Pons (tissue), 1 donor: ENCODE results near the gene ADAMTS9.
"Not testable (repeated sequence)": the region's sequence is repeated elsewhere in the genome, so short reads cannot be mapped to it uniquely, and the experiment has no call there.

Experiments
- DNase-seq: peaks from one replicate; pipeline ENCODE4 v3.0.0-alpha.2; 2016; ENCODE audit warnings: low spot score

ADAMTS9 gene

DNA sequence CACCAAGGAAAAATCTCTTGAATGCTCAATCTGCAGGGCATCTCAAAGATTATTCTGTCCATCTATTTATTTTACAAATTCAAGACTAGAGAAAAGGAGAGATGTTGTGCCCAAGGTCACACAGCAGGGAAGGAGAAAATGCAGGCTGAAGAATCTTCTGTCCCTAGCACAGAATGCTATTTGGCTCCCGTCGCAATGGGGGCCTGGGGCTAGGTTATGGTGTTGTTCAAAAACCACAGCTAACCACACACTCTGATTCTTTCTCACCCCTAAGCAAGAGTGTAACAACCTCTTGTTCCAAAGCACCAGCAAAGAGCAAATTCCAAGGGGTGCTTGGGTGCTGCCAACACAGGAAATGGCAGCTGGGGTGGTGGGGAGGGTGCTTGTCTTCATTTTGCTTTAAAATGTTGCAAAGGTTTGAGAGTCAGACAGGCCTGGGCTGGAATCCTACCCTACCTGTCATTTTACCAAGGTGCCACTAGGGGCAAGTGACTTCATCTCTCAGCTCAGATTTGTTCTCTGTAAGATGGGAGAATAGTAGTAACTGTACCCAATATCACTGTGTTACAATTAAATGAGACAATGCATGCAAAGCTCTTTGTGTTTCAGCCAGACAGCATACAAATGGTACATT is 112.5 kb downstream of the ADAMTS9 start:
- DNase-seq, result no peak

DNA sequence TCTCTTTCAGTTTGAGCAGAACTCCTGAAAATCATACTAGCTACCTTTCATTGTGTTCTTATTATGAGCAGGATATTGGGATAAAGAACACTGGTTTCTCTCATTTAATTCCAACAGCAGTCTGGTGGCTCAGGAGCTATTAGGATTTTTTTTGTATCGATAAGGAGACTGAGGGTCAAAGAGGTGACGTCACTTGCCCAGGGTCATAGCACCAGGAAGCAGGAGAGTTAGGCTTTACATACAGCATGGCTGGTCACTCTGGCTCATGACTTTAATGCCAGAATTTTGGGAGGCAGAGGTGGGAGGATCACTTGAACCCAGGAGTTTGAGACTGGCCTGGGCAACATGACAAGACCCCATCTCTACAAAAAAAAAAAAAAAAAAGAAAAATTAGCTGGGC is 113.6 kb downstream of the ADAMTS9 start:
- DNase-seq, result no peak

DNA sequence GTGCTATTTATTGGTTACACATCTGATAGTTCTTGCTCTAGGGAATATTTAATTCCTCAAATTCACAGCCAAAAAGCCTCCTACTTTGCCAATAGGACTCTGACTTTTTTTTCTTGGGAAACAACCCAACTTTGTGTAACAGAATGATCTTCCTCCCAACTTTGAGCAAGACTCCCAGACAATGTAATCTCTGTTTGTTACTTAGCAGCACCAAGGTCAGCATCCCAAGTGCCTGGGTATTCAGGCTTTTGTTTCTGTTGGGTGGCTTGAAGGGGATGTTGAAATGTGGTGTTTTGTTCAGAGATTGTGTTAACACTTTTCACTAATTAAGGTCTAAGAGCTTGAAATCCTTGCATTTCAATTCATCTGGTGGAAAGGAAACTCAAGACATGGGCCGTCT is 115.8 kb downstream of the ADAMTS9 start:
- peak; percentile 17 for DNase-seq

DNA sequence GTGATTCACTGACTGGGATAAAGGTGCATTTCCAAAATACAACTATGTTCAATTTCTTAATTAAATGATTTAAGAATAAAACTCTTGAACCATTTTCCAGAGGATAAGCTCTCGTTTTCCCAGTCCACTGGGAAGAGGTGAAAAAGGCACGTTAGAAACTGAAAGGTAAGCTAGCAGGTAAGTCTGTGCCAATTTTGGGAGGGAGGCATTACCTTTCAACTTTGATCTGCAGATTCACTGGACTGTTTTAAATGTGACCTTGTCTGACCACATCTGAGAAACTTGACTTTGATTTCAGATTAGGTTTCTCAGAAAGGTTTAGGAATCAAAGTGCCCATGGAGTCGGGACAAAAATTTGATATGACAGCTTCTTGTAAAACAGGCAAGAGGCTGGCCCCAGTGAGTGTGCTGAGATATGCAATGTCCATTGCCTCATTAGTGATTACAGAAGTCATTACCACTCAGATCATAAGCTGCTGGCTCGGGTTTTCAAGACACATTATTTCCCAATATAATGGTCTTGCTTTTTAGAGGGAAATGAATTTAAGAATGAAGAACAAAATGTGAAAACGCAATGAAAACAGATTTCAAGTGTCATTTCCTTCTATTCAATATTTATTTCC is 118.8 kb downstream of the ADAMTS9 start:
- no peak for DNase-seq

DNA sequence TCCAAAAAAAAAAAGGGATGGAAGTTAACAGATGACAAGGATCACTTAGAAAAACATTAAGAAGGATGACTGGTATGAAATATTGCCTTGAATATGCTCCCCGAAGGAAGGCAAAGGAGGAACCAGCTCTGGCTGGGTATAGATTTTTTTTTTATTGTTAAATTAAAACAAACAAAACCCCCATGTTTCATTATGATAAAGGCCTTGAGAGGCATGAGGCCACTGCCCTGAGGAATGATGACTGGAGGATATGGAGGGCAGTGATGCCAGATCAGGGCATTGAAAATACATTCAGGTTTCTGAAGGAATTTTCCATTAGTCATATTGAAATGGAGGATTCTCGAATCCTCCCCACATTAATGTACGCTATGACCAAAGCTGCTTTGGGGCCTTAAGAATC is 120.9 kb downstream of the ADAMTS9 start:
- no peak for DNase-seq

DNA sequence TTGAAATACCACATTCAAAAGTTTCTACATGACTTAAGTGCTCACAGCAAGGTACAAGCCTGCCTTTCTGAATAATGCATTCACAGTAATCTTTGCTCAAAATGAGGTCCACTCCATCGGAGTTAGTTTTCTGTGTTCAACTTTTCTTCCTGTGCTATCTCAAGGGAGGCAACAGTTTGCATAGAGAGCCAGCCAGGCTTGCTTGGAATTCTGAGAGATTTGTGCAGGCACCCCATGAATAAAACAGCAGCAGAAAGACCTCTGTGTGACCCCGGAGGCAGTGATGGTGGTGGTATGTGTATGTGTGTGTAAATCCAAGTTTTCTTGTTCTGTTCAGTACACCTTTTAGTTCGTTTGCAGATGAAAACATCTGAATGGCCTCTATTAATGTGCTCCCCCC is 124.0 kb downstream of the ADAMTS9 start:
- no peak for DNase-seq

DNA sequence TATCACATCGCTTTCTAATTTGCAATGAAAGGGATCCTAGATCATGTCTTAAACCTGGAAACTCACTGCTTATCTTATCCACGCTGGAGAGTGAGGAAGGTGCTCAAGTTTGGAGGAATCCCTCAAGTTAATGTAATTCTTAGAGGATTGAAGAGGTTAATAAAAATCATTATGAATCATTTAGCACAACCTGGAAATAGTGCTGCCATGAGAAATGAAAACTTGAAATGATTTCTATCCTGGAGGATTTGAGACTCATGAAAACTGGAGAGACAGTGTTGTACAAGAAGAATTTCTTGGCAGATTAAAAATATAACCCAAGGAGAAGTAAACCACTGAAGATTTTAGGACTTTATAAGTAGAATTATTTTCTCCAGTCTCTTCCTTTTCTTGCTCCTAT is 125.9 kb downstream of the ADAMTS9 start:
- DNase-seq, result no peak

DNA sequence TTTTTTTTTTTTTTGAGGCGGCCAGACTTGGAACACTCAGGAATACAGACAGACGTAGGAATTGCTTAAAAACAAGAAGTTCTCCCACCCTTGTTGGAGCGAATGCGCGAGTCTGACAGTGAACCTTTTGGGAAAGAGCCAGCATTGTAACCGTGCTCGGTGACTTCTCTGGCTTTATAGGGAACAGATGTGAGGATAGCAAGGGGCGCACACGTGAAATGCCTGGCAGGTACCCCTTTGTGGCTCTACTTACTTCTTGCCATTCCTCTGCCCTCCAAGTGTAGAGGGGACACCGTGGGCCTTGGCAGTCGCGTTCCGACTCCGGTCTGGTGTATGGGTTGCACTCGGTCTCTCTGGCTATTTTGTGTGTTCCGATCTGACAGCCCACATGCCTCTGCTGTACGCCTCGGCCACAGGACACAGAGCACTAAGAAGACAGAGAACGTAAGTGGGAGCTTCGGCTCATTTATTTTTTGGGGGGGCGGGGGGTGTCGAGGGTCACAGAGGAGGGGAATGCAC is 126.4 kb downstream of the ADAMTS9 start:
- DNase-seq, result no peak

DNA sequence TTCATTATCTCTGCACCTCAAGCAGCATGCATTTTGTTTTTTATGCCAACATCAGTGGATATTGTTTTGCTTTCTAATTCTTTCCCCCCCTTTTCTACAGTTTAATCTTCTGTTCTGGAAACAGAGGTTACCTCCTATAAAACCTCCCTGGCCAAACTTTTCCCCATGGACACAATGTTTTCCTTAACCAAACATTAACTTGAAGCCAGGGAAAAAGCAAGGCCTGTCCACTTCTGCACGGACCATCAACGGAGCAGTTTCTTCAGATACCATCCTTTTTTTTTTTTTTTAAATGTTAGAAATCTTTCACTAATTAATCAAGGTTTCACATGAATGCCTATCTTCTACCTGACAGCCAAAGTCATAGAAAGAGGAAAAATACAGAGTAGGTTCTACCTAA is 127.0 kb downstream of the ADAMTS9 start:
- no peak for DNase-seq

DNA sequence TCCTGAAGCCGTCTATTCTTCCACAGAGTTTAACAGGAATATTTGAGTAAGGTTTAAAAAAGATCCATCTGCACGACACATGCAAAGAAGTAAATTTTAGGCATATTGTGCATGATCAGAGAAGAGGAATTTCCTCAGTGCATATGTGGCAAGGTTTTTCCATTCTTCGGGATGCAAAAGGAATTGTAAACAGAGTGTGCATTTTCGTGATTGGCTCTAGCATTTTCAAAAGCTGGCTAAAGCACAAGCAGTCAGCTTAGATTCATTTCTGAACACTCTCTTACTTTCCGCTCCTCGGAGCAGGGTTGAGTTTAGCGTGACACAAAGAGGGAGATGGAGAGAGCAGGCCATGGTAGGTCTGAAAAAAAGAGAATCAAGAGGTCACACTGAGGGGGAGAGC is 128.2 kb downstream of the ADAMTS9 start:
- DNase-seq, result no peak

DNA sequence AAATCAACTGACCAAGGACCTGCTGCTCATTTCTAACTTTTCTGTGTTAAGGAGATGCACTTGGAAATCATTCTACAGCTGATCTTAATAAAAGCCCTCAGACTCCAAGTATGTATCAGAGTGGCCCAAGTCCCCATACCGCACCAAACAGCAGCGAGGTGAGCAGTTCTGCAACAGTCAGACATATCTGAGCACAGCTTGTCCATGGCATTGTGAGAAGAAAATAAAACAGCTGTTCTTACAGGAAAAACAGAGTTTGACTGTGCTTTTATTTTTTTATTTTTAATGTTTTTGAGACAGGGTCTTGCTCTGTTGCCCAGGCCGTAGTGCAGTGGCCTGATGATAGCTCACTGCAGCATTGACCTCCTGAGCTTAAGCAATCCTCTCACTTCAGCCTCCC is 131.8 kb downstream of the ADAMTS9 start:
- no peak for DNase-seq

DNA sequence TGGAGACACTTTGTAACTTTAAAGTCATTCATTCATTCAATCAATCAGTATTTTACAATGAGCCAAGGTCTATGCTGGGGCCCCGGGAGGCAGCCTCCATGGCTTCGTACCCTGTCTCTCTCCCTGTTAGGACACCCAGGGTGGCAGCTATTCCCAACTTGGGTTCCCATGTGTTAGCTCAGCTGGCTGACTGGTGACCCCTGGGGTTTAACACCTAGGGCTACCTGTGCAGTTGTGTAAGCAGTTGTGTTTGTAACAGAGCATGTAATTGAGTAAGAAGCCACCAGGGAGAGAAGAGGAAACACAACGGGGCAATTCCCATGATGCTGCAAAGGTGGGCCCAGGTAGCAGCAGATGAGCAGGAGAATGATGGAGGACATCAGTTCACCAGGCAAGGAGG is 132.4 kb downstream of the ADAMTS9 start:
- DNase-seq, result no peak

DNA sequence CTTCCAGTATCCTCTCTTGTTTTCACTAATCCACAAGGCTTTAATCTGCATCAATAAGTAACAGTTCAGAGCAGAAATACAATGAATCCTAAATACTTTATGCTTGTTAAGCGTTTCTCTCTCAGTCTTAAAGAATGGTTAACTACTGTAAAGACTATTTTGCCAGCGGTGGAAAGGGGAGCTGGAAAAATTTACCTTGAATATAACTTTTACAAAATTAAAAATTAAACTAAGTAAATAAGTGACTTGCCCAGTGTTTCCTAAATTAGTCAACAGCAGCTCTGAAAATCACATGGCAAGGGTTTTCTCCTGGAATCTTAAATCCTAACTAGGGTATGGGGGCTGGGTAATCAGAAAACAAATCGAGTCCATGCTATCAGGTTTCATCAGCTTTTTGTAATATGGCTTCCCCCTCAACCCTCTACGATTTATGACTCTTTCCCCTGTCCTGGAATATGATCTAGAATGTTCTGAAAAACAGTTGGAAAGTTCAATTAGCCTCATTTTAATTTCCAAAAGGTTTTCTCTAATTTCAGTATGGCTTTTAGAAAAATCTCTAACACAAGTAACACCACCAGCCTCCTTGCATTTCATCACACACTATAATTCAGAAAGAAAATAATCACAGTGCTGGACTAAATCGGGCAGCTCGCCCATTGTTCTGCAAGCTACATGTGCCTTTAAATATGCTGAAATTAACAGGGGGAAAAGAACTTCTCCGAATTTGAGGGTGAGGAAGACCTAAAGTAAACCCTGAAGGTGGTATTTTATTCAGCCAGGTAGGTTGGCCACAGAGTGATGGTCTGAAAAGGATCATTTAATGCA is 133.5 kb downstream of the ADAMTS9 start:
- DNase-seq, result no peak

DNA sequence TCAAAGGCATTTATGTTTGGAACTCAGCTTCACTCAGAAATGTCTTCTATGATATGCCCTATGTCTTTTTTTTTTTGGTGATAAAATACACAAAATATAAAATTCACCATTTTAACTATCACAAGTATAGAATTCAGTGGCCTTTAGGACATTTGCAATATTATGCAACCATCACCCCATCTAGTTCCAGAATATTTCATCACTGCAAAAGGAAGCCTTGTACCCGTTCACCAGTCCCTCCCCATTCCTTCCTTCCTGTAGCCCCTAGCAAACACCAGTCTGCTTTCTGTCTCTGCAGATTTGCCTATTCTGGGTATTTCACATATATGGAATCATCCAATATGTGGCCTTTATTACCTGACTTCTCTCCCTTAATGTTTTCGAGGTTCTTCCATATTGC is 134.8 kb downstream of the ADAMTS9 start:
- DNase-seq, result no peak

DNA sequence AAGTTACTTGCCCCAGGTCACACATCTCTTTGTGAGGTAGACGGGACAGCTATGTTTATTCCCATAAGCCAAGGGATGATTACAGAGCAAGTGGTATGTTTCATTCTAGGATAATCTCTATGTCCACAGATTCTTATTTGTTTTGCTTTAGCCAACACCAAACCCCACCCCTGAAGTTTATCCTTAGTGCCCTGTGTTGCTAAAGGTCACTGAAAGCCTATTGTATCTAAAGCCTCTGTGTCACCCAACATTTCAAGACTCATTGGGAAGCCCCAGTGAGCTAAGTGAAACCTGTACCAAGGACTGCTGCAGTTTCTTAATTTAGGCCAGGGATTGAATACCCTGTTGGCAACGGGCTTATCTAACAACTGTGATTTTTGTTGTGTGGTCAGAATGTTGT is 135.6 kb downstream of the ADAMTS9 start:
- no peak for DNase-seq

DNA sequence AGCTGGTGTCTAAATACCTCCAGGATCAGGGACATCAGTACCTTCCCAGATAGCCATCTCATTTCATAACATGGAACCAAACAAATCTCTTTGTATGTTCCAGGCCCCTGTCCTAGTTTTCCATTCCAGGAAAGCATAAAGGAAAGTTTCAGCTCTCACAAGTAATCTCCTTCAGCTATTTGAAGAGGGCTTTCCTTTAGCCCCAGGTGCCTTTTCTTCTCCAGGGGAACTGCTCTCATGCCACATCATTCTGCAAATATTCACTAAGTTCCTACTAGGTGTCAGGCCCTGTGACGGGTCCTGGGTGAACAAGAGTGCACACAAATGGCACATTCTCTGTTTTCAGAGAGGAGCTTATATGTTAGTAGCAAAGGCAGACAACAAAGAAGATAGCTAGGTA is 136.1 kb downstream of the ADAMTS9 start:
- DNase-seq, result no peak

DNA sequence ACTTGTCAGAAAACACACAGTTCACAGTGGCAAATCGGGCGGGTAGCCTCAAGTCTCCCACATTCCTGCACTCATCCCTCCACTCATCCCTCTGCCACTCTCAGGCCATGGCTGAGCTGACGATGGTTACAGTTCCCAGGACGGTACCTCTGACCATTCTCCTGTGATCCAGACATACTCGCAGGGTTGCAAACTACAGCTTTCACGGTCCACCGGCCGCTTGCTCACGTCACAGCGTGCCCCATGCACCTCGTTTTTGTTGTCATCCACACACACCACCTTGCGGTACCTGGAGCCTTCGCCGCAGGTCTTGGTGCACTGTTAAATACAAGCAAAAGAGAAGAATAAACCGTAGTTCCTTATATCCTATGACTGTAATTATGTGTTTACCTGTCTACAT is 137.1 kb downstream of the ADAMTS9 start:
- no peak for DNase-seq

DNA sequence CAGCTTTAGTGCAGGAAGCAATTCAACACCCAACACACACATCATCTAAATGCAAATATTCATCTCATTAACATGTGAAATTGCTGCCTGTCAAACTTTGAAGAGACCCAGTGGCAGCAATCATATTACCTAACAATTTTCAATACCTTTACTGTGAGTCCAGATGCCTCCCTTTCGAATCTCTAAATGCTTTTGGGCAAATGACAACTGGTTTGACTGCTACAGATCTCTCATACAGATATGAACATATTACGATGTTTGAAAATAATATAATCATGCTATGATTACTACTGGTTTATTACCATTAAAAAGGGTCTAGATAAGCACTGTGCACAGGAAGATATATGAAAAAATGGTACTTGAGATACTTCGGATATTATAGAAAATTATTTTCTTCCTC is 137.9 kb downstream of the ADAMTS9 start:
- DNase-seq, result no peak

DNA sequence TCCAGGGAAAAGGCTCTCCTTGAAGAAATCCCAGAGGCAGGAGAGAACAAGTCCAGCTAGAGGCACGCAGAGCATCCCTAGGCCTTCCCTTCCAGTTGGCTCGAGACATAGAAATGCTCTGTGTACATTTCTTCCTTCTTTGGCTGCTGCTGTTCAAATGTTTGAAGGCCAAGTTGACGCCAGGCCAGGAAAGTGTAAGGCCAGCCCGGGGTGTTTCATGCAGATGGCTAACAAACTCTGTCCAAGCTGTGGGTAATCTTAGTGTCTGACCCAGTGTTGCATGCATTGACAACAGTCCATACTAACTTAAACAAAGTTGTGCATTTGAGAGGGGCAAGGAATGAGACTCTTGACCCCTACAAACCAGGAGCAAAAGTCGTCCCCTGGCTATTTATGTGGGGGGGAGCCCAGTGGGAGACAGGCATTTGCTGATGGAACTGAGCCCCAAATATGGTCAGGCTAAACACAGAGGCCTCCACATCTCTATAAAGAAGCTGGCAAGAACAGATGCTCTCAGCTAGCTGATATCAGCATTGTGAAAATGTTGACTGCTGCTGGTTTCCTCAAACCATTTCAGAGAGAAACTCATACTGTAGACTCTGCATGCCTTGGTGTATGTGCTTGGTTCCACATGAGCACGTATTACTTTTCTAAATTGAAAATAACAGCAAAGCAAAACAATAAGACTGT is 139.5 kb downstream of the ADAMTS9 start:
- peak; percentile 43 for DNase-seq

DNA sequence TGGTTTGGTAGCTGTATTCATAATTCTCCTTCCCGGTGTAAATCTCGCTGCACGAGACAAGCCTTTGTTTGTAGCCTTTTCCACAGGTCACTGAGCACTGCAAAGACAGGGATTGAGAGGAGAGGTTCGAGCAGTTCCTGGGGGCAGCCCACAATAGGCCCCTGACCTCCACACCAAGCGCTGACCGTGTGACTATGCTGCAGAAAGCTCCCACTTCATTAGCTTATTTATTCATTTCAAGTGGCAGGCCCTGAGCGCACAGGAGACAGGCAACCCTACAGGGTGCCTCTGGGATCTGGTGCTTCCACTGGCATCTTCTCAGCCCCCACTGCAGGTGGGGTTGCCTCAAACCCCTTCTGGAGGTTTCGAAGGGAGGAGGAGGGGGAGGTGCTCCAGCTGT is 140.9 kb downstream of the ADAMTS9 start:
- DNase-seq, result no peak

DNA sequence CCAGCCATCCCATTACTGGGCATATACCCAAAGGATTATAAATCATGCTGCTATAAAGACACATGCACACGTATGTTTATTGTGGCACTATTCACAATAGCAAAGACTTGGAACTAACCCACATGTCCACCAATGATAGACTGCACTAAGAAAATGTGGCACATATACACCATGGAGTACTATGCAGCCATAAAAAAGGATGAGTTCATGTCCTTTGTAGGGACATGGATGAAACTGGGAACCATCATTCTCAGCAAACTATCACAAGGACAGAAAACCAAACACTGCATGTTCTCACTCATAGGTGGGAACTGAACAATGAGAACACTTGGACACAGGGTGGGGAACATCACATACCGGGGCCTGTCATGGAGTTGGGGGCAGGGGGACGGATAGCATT is 142.6 kb downstream of the ADAMTS9 start:
- DNase-seq, result not testable (repeated sequence)

DNA sequence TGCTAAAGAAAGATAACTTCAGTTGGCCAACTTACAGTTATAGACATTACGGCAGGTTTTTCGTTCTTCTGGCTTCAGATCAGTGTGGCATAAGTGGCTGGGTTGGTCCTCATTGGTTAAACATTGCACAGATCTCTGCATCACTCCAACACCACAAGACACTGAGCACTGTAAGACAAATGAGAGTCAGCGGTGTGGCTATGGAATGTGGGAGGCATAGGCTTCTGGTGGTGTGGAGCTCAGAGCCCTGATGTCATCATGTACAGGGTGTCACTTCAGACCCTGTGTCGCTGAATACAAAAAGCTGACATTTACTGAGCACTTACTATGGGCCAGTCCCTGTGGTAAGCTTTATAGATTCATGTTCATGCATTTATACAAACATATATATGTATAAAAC is 146.0 kb downstream of the ADAMTS9 start:
- DNase-seq, result no peak
